HCT116 (cell line): ENCODE results near the gene ITGB1BP1. TPM values are rescaled to one million over a fixed set of nuclear protein-coding genes. Genes with fewer than 3 reads are reported as not detected.

Experiments
- ATAC-seq: fragments of 200-7000 bp; cut with Tn5 transposase; 2 replicates; pipeline ENCODE4 v1.9.1; 2020; ENCODE audit warnings: mild to moderate bottlenecking, moderate library complexity
- BruUV-seq: library from RNA; stranded (reverse); fragments of 400-500 nt; replicated peaks from 2 replicates; lab custom pipeline; 2021; lab: Mats Ljungman, UMichigan
- CTCF ChIA-PET: fragments of 300-600 bp; sonication (Branson Sonifier 250); formaldehyde crosslinking; loops from one replicate; lab custom pipeline; 2021; ENCODE audit warnings: antibody characterized with exemption; lab: Charles Lee
- POLR2A ChIA-PET: fragments of 300-600, 350-600 bp; sonication (Branson Sonifier 250); formaldehyde crosslinking; loops from one replicate; lab custom pipeline; 2021; ENCODE audit warnings: antibody characterized with exemption; lab: Charles Lee
- RAD21 ChIA-PET, 2 experiments: fragments of 300-600 bp; sonication (Branson Sonifier 250); formaldehyde crosslinking; loops; one replicate each; lab custom pipeline; 2023; ENCODE audit warnings: low total read pairs in 2 of 2; ENCODE audit not compliant: uncharacterized antibody in 2 of 2, unreplicated experiment in 2 of 2, low non-redundant PET in 1 of 2; lab: Charles Lee
- DNase-seq: peaks from one replicate; pipeline ENCODE4 v3.0.0-alpha.2; 2010; ENCODE audit warnings: low read depth, low spot score
- H2AFZ ChIP-seq: fragments of 200-600 bp; shearing (Covaris generic), sonication (generic); 2 replicates; pipeline ENCODE4 v1.6.1; 2017; ENCODE audit warnings: low read depth, mixed run types, mixed read lengths, antibody characterized with exemption, low read length; ENCODE audit not compliant: poor library complexity, severe bottlenecking
- H3K27ac ChIP-seq: 2 replicates; pipeline ENCODE4 v1.5.1; 2012; ENCODE audit warnings: low read depth, low read length
- H3K27me3 ChIP-seq: fragments of 200-600 bp; sonication (generic); 2 replicates; pipeline ENCODE4 v1.6.1; 2016; ENCODE audit warnings: mixed run types, low read length, mixed read lengths; ENCODE audit not compliant: insufficient read depth
- H3K36me3 ChIP-seq, 2 experiments: fragments of 200-500 bp in 1 of 2; fragments of 200-600 bp in 1 of 2; sonication (Bioruptor generic) in 1 of 2; sonication (generic) in 1 of 2; 2 replicates each; pipeline versions ENCODE4 v1.5.1 to v1.6.1; 2014 to 2016; ENCODE audit warnings: low read length in 2 of 2, inconsistent platforms in 1 of 2, mixed read lengths in 1 of 2, mixed run types in 1 of 2; ENCODE audit not compliant: insufficient read depth in 2 of 2, control insufficient read depth in 1 of 2
- H3K4me1 ChIP-seq, 2 experiments: fragments of 200-600 bp in 1 of 2; sonication (generic) in 1 of 2; 2 replicates each; pipeline versions ENCODE4 v1.5.1 to v1.6.1; 2012 to 2017; ENCODE audit warnings: low read length in 2 of 2, inconsistent platforms in 1 of 2, mild to moderate bottlenecking in 1 of 2, mixed read lengths in 1 of 2, mixed run types in 1 of 2, moderate library complexity in 1 of 2; ENCODE audit not compliant: insufficient read depth in 2 of 2, control insufficient read depth in 1 of 2
- H3K4me2 ChIP-seq: fragments of 200-600 bp; sonication (generic); 2 replicates; pipeline ENCODE4 v1.6.1; 2017; ENCODE audit warnings: mixed run types, low read length, mixed read lengths
- H3K4me3 ChIP-seq, 2 experiments: fragments of 200-600 bp in 1 of 2; sonication (generic) in 1 of 2; replicated peaks in 1 of 2; 2 replicates each; pipeline ENCODE4 v1.5.1; 2011 to 2016; ENCODE audit warnings: low read length in 2 of 2, control low read depth in 1 of 2, low read depth in 1 of 2, mild to moderate bottlenecking in 1 of 2, mixed read lengths in 1 of 2, mixed run types in 1 of 2
- H3K79me2 ChIP-seq: fragments of 200-600 bp; sonication (generic); 2 replicates; pipeline ENCODE4 v1.6.1; 2017; ENCODE audit warnings: mild to moderate bottlenecking, mixed run types, low read length, moderate library complexity, mixed read lengths; ENCODE audit not compliant: insufficient read depth
- H3K9ac ChIP-seq: fragments of 200-600 bp; sonication (generic); 2 replicates; pipeline ENCODE4 v1.6.1; 2016; ENCODE audit warnings: low read length, mixed read lengths
- H3K9me2 ChIP-seq: fragments of 200-600 bp; sonication (generic), shearing (Covaris generic); 2 replicates; pipeline ENCODE4 v1.6.1; 2017; ENCODE audit warnings: mixed run types, mild to moderate bottlenecking, moderate library complexity; ENCODE audit not compliant: insufficient read depth
- H3K9me3 ChIP-seq, 2 experiments: fragments of 200-500 bp in 1 of 2; fragments of 200-600 bp in 1 of 2; sonication (Bioruptor generic) in 1 of 2; sonication (generic) in 1 of 2; 2 replicates each; pipeline ENCODE4 v1.6.1; 2014 to 2017; ENCODE audit warnings: low read length in 2 of 2, mixed read lengths in 2 of 2, inconsistent platforms in 1 of 2, low read depth in 1 of 2, mild to moderate bottlenecking in 1 of 2, mixed run types in 1 of 2, moderate library complexity in 1 of 2; ENCODE audit not compliant: control insufficient read depth in 1 of 2, insufficient read depth in 1 of 2
- H4K20me1 ChIP-seq: fragments of 200-600 bp; sonication (generic), shearing (Covaris generic); 2 replicates; pipeline ENCODE4 v1.6.1; 2017; ENCODE audit warnings: mixed run types, mild to moderate bottlenecking, moderate library complexity; ENCODE audit not compliant: insufficient read depth
- CEBPB ChIP-seq: IDR thresholded peaks from 2 replicates; pipeline ENCODE4 v1.6.1; 2012; ENCODE audit warnings: low read depth
- CTCF ChIP-seq, 3 experiments: fragments of 200-600 bp in 1 of 3; sonication (generic) in 1 of 3; IDR thresholded peaks in 2 of 3; conservative IDR thresholded peaks in 1 of 3; 2 replicates each; pipeline ENCODE4 v1.5.1; 2012 to 2017; ENCODE audit warnings: low read depth in 2 of 3, low read length in 2 of 3, antibody characterized with exemption in 1 of 3, borderline replicate concordance in 1 of 3, control low read depth in 1 of 3, mild to moderate bottlenecking in 1 of 3, mixed read lengths in 1 of 3, mixed run types in 1 of 3, moderate library complexity in 1 of 3; ENCODE audit not compliant: insufficient read depth in 1 of 3
- EGR1 ChIP-seq: IDR thresholded peaks from 2 replicates; pipeline ENCODE4 v1.6.1; 2012; ENCODE audit warnings: low read depth
- ELF1 ChIP-seq: IDR thresholded peaks from 2 replicates; pipeline ENCODE4 v1.6.1; 2012; ENCODE audit warnings: low read depth, borderline replicate concordance
- EZH2 ChIP-seq: fragments of 200-600 bp; sonication (generic); IDR thresholded peaks from 2 replicates; pipeline ENCODE4 v1.6.1; 2017; ENCODE audit warnings: antibody characterized with exemption, mixed run types
- JUND ChIP-seq: IDR thresholded peaks from 2 replicates; pipeline ENCODE4 v1.6.1; 2012
- POLR2A ChIP-seq: IDR thresholded peaks from 2 replicates; pipeline ENCODE4 v1.7.0; 2011; ENCODE audit warnings: borderline replicate concordance; ENCODE audit not compliant: insufficient read depth, insufficient read length; ENCODE audit errors: extremely low read depth
- RAD21 ChIP-seq: IDR thresholded peaks from 2 replicates; pipeline ENCODE4 v1.6.1; 2012; ENCODE audit warnings: low read depth, mild to moderate bottlenecking
- SIN3A ChIP-seq: IDR thresholded peaks from 2 replicates; pipeline ENCODE4 v1.6.1; 2012; ENCODE audit warnings: low read depth
- SP1 ChIP-seq: IDR thresholded peaks from 2 replicates; pipeline ENCODE4 v1.6.1; 2012; ENCODE audit warnings: low read depth
- TCF7L2 ChIP-seq: IDR thresholded peaks from 2 replicates; pipeline ENCODE4 v1.7.0; 2011; ENCODE audit warnings: borderline replicate concordance, inconsistent platforms; ENCODE audit not compliant: insufficient read depth, insufficient read length; ENCODE audit errors: extremely low read depth
- ZBTB33 ChIP-seq: IDR thresholded peaks from 2 replicates; pipeline ENCODE4 v1.6.1; 2011; ENCODE audit warnings: mild to moderate bottlenecking, low read length, moderate library complexity; ENCODE audit not compliant: insufficient replicate concordance; ENCODE audit errors: extremely low read depth
- ZNF274 ChIP-seq: fragments of 200-500 bp; sonication (Bioruptor generic); IDR thresholded peaks from 2 replicates; pipeline ENCODE4 v1.6.1; 2014; ENCODE audit warnings: mild to moderate bottlenecking, low read depth, low read length, inconsistent platforms
- intact Hi-C: fragments of 100-400 bp; cut with micrococcal nuclease; formaldehyde crosslinking; loops from 2 replicates; pipeline ENCODE4 v1.10.0; 2022
- total RNA-seq: library from RNA; stranded (reverse); gene quantifications from one replicate; pipeline ENCODE4 v1.2.1, GENCODE V29; 2021; ENCODE audit not compliant: unreplicated experiment
- TF ChIP-seq, protein P1 (sequence below): IDR thresholded peaks from 2 replicates; pipeline ENCODE4 v1.6.1; 2012
- TF ChIP-seq, protein P2 (sequence below): IDR thresholded peaks from 2 replicates; pipeline ENCODE4 v1.6.1; 2012; ENCODE audit warnings: low read depth
- TF ChIP-seq, protein P3 (sequence below): IDR thresholded peaks from 2 replicates; pipeline ENCODE4 v1.6.1; 2012

ITGB1BP1 gene
- total RNA-seq, 1 experiment from 2014 or later = 86.9 TPM

DNA sequence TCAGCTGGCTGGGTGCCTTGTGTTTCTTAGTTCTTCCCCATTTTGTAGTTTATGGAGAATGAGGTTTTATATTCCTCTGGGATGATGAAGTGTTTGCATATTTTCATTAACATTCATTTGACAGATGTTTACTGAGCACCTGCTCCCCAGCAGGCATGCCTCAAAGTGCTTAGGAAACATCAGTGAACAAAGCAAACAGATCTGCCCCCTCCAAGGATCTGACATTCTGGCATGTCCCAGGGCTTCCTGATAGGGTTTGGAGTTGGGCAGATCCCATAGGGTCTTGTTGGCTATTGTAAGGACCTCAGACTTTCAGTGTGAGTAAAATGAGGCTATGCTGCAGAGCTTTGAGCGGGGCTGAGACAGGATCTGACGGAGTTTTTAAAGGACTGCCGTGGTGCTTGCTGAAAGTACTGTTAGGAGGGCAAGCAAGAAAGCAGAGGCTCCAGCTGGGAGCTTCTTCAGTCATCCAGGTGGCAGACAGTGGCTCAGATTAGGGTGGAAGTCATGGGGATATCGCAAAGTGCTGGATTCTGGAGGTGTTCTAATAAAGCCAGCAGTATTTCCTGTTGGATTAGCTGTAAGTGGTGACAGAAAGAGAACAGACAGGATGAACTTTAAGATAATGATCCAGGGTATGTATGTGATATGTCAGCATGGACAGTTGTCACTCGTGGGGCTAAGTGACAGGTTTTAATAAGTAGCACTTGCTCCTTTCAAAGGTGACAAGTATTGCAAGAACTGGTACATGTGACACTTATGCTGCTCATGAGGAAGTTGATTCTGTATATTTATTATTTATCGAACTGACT, 39.8 kb upstream of the ITGB1BP1 start:
- ATAC-seq = no peak
- H3K27me3 ChIP-seq = no peaks in the 10 kb centered on the region
- intact Hi-C loops = no loop called here
- H3K4me1 ChIP-seq = no peaks in the 10 kb centered on the region
- ChIA-PET RAD21 (no interaction called here), POLR2A (no interaction called here), CTCF (no interaction called here)
- peaks cover 12 to 22% of the 10 kb centered on the region in 2 experiments; a peak in 3 of 4 replicates for H3K36me3 ChIP-seq
- DNase-seq = no peak
- H3K9me2 ChIP-seq = no peaks in the 10 kb centered on the region
- H3K9ac ChIP-seq = no peak overlapping the region
- no peak overlapping the region for H3K4me2 ChIP-seq
- BruUV-seq = no TSS peak
- no peaks in the 10 kb centered on the region for H3K79me2 ChIP-seq
- H3K27ac ChIP-seq = no peak overlapping the region
- no peak overlapping the region for H3K4me3 ChIP-seq
- TF ChIP-seq, protein P1, sequence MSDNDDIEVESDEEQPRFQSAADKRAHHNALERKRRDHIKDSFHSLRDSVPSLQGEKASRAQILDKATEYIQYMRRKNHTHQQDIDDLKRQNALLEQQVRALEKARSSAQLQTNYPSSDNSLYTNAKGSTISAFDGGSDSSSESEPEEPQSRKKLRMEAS = no peak
- TF ChIP-seq EGR1 = no peak
- TF ChIP-seq ZBTB33 = no peak
- TF ChIP-seq ZNF274 = no peak
- TF ChIP-seq CTCF (IDR thresholded peaks at IDR 0.05 in 2 of 3, conservative IDR thresholded peaks at IDR 0.05 in 1 of 3; ENCODE audit: borderline replicate concordance in 1 of 3, insufficient read depth in 1 of 3, low read depth in 2 of 3, low read length in 2 of 3) = no peak
- TF ChIP-seq RAD21 = no peak
- TF ChIP-seq SIN3A = no peak
- TF ChIP-seq EZH2 = no peak
- no peak for TF ChIP-seq SP1
- no peak for TF ChIP-seq TCF7L2
- TF ChIP-seq, protein P2, sequence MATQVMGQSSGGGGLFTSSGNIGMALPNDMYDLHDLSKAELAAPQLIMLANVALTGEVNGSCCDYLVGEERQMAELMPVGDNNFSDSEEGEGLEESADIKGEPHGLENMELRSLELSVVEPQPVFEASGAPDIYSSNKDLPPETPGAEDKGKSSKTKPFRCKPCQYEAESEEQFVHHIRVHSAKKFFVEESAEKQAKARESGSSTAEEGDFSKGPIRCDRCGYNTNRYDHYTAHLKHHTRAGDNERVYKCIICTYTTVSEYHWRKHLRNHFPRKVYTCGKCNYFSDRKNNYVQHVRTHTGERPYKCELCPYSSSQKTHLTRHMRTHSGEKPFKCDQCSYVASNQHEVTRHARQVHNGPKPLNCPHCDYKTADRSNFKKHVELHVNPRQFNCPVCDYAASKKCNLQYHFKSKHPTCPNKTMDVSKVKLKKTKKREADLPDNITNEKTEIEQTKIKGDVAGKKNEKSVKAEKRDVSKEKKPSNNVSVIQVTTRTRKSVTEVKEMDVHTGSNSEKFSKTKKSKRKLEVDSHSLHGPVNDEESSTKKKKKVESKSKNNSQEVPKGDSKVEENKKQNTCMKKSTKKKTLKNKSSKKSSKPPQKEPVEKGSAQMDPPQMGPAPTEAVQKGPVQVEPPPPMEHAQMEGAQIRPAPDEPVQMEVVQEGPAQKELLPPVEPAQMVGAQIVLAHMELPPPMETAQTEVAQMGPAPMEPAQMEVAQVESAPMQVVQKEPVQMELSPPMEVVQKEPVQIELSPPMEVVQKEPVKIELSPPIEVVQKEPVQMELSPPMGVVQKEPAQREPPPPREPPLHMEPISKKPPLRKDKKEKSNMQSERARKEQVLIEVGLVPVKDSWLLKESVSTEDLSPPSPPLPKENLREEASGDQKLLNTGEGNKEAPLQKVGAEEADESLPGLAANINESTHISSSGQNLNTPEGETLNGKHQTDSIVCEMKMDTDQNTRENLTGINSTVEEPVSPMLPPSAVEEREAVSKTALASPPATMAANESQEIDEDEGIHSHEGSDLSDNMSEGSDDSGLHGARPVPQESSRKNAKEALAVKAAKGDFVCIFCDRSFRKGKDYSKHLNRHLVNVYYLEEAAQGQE = no peak
- TF ChIP-seq, protein P3, sequence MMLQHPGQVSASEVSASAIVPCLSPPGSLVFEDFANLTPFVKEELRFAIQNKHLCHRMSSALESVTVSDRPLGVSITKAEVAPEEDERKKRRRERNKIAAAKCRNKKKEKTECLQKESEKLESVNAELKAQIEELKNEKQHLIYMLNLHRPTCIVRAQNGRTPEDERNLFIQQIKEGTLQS = no peak
- no peak for TF ChIP-seq CEBPB
- no peak for TF ChIP-seq JUND
- no peak for TF ChIP-seq POLR2A
- no peak for TF ChIP-seq ELF1
- H4K20me1 ChIP-seq = no peaks in the 10 kb centered on the region
- no peaks in the 10 kb centered on the region for H3K9me3 ChIP-seq
- no peak overlapping the region for H2AFZ ChIP-seq
